Chondrocyte (in vitro differentiated cells): ENCODE measurements around the gene NSD2. TPM values are rescaled to one million over a fixed set of nuclear protein-coding genes. Genes with fewer than 3 reads are reported as not detected.

Source experiments
- DNase-seq: peaks from one replicate; pipeline ENCODE4 v3.0.0; 2021; ENCODE audit warnings: mixed read lengths, low spot score
- H3K27ac Mint-ChIP-seq: one replicate; pipeline ENCODE4 v1.8.0; 2021; ENCODE audit warnings: mild to moderate bottlenecking, moderate library complexity, mixed read lengths; ENCODE audit not compliant: unreplicated experiment
- H3K27me3 Mint-ChIP-seq: 2 replicates; pipeline ENCODE4 v1.8.0; 2021; ENCODE audit warnings: low read depth, mixed read lengths
- H3K36me3 Mint-ChIP-seq: 2 replicates; pipeline ENCODE4 v1.8.0; 2021; ENCODE audit warnings: low read depth, mixed read lengths
- H3K4me1 Mint-ChIP-seq: 2 replicates; pipeline ENCODE4 v1.8.0; 2021; ENCODE audit warnings: low read depth, mild to moderate bottlenecking, mixed read lengths
- H3K4me3 Mint-ChIP-seq: one replicate; pipeline ENCODE4 v1.8.0; 2021; ENCODE audit warnings: mild to moderate bottlenecking, moderate library complexity, mixed read lengths; ENCODE audit not compliant: unreplicated experiment
- H3K9me3 Mint-ChIP-seq: 2 replicates; pipeline ENCODE4 v1.8.0; 2021; ENCODE audit warnings: low read depth, mixed read lengths
- total RNA-seq: library from RNA; stranded (reverse); gene quantifications from 3 replicates; pipeline ENCODE4 v1.2.1, GENCODE V29; 2021
- TF ChIP-seq, protein P1 (sequence below): fragments of 200-600 bp; sonication (generic); IDR thresholded peaks from 2 replicates; pipeline ENCODE4 v1.5.0; 2021; ENCODE audit warnings: antibody characterized with exemption, mild to moderate bottlenecking, moderate library complexity

Gene NSD2
- total RNA-seq, 1 donor from 2014 or later: 53.5 TPM

DNA sequence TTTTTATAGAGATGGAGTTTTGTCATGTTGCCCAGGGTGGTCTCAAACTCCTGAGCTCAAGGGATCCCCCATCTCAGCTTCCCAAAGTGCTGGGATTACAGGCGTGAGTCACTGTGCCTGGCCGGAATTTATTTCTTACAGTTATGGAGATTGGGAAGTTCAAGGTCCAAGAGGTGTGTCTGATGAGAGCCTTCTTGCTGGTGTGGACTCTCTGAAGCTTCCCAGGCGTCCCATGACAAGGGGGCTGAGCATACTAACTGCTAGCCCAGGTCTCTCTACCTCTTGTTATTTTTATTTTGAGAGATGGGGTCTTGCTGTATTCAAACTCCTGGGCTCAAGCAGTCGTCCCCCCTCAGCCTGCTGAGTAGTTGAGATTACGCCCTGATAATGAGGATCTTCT lies 2.9 kb upstream of the NSD2 start:
- no peaks in the 10 kb centered on the region for H3K36me3 Mint-ChIP-seq
- H3K4me1 Mint-ChIP-seq: peaks cover 17% of the 10 kb centered on the region
- H3K9me3 Mint-ChIP-seq: no peaks in the 10 kb centered on the region
- H3K27me3 Mint-ChIP-seq: no peaks in the 10 kb centered on the region
- TF ChIP-seq, protein P1, sequence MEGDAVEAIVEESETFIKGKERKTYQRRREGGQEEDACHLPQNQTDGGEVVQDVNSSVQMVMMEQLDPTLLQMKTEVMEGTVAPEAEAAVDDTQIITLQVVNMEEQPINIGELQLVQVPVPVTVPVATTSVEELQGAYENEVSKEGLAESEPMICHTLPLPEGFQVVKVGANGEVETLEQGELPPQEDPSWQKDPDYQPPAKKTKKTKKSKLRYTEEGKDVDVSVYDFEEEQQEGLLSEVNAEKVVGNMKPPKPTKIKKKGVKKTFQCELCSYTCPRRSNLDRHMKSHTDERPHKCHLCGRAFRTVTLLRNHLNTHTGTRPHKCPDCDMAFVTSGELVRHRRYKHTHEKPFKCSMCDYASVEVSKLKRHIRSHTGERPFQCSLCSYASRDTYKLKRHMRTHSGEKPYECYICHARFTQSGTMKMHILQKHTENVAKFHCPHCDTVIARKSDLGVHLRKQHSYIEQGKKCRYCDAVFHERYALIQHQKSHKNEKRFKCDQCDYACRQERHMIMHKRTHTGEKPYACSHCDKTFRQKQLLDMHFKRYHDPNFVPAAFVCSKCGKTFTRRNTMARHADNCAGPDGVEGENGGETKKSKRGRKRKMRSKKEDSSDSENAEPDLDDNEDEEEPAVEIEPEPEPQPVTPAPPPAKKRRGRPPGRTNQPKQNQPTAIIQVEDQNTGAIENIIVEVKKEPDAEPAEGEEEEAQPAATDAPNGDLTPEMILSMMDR: no peak
- no peak for DNase-seq
- no peak overlapping the region for H3K27ac Mint-ChIP-seq
- H3K4me3 Mint-ChIP-seq: no peak overlapping the region

DNA sequence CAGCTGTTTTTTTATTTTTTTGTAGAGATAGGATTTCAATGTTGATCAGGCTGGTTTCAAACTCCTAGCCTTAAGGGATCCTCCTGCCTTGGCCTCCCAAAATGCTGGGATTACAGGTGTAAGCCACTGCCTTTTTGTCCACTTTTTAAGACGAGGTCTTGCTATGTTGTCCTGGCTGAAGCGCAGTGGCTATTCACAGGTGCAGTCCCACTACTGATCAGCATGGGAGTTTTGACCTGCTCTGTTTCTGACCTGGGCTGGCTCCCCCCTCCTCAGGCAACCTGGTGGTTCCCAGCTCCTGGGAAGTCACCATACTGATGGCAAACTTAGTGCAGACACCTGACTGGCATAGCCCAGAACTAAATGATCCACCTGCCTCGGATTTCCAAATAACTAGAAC lies 2.3 kb upstream of the NSD2 start:
- H3K27ac Mint-ChIP-seq: no peak overlapping the region
- no peaks in the 10 kb centered on the region for H3K36me3 Mint-ChIP-seq
- no peaks in the 10 kb centered on the region for H3K27me3 Mint-ChIP-seq
- TF ChIP-seq, protein P1: no peak
- H3K4me1 Mint-ChIP-seq: peaks cover 23% of the 10 kb centered on the region
- no peak overlapping the region for H3K4me3 Mint-ChIP-seq
- H3K9me3 Mint-ChIP-seq: no peaks in the 10 kb centered on the region
- no peak for DNase-seq

DNA sequence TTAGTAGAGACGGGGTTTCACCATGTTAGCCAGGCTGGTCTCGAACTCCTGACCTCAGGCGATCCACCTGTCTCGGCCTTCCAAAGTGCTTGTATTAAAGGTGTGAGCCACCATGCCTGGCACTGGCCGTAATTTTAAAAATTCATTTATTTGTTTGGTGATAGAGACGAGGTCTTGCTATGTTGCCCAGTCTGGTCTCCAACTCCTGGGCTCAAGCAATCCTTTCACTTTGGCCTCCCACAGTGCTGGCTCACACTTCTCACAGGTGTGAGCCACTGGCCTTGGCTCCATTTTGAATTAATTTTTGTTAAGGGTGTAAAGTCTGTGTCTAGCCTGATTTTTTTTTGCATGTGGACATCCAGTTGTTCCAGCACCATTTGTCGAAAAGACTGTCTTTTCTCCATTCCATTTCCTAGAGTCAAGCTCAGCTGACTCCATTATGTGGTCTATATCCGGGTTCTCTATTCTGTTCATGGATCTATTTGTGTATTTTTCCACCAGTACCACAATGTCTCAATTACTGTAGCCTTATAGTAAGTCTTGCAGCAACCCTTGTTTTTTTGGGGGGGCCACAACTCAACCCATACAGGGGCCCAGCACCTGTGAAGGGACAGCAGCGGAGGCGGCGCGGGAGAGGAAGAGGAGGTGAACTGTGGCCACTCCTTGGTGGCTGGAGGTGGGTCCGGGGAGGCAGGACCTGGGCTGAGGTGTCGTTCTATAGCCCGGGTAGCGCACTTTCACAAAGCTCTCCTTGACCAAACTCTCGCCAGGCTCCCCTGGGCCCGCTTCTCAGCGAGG lies 1.5 kb upstream of the NSD2 start:
- H3K4me1 Mint-ChIP-seq: peaks cover 28% of the 10 kb centered on the region
- peak overlapping the region; percentile 90 for H3K27ac Mint-ChIP-seq
- H3K27me3 Mint-ChIP-seq: no peaks in the 10 kb centered on the region

GRCh38 chr4:1870328-1870577 lies 940 bp upstream of the NSD2 start:
- Mint-ChIP-seq H3K9me3 (no peaks in the 10 kb centered on the region), H3K27me3 (no peaks in the 10 kb centered on the region), H3K4me1 (peaks cover 28% of the 10 kb centered on the region), H3K4me3 (peak overlapping the region; percentile 77), H3K27ac (peak overlapping the region; percentile 90), H3K36me3 (no peaks in the 10 kb centered on the region)
- DNase-seq: peak; percentile 94
- TF ChIP-seq, protein P1: no peak

More for the DNA sequence above, 1.5 kb upstream of the NSD2 start:
- no peaks in the 10 kb centered on the region for H3K9me3 Mint-ChIP-seq
- TF ChIP-seq, protein P1: no peak
- H3K36me3 Mint-ChIP-seq: no peaks in the 10 kb centered on the region
- no peak for DNase-seq
- H3K4me3 Mint-ChIP-seq: peak overlapping the region; percentile 77

DNA sequence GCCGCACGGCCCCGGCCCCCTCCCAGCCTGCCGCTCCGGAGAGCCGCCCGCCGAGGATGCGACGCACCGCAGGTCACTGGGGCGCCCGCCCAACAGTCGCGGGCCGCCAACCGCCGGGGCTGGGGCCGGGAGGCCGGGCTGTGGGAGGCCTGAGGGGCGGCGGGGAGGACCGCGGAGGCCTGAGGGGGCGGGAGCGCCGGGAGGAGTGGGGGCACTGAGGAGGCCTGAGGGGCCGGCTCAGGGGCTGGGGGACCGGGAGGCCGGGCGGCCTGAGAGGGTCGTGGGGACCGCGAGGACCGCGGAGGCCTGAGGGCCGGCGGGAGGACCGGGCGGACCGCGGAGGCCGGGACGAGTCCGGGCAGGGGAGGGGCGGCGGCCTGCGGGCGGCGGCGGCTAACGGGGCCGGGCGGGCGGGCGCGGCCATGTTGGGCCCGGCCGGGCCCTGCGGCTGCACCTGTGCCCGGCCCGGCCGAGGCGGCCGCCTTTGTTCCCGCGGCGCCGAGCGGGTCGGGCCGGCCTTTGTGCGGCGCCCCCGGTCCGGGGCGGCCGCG lies 353 bp downstream of the NSD2 start:
- no peaks in the 10 kb centered on the region for H3K36me3 Mint-ChIP-seq
- H3K27me3 Mint-ChIP-seq: no peaks in the 10 kb centered on the region
- H3K27ac Mint-ChIP-seq: no peak overlapping the region
- no peaks in the 10 kb centered on the region for H3K9me3 Mint-ChIP-seq
- peak; percentile 86 for DNase-seq
- peaks cover 28% of the 10 kb centered on the region for H3K4me1 Mint-ChIP-seq
- H3K4me3 Mint-ChIP-seq: peak overlapping the region; percentile 45
- TF ChIP-seq, protein P1: no peak
